GM13977 (cell line): Measurements from ENCODE around the gene NR2C2AP.

Experiments
- DNase-seq: peaks from one replicate; pipeline ENCODE4 v3.0.0; 2012; ENCODE audit warnings: low spot score
- in situ Hi-C: fragments of 300-500 bp; cut with MboI; formaldehyde crosslinking; loops from one replicate; pipeline ENCODE4 v1.12.0; 2022; ENCODE audit warnings: low sequenced_read_pairs, low pct_unique_long_range_greater_than_20kb, mixed read lengths, inconsistent platforms; ENCODE audit not compliant: unreplicated experiment
- TF ChIP-seq, protein P1 (sequence below): IDR thresholded peaks from 2 replicates; pipeline ENCODE4 v1.5.1; 2012; ENCODE audit warnings: mild to moderate bottlenecking, control low read depth; ENCODE audit not compliant: insufficient read depth; ENCODE audit errors: extremely low read depth, missing control alignments

The NR2C2AP gene

DNA sequence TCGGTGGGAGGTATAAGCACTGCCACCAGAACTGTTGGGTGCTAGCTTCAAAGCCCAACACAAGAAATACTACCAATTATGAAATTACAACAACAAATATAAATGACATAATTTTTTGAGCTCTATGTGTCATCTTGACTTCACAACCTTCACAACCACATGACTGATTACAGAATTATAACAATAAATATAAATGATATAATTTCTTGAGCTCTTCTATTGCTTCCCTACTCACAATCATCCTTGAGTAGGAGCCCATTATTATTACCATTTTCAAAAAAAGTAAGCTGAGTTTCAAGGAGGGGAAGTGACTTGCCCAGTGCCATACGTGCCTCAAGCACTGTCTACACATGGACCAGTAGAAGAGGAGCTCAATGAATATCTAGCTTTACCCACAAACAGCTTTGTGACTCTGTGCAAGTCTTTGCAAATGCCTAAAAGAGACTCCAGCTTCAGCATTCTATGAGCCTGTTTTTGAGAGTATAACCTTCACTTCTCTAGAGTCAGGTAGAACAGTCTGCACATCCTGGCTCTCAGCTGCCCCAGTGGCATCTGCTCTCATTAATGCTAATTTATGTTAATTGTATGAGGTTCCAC lies 31.1 kb upstream of the NR2C2AP start:
- TF ChIP-seq, protein P1, sequence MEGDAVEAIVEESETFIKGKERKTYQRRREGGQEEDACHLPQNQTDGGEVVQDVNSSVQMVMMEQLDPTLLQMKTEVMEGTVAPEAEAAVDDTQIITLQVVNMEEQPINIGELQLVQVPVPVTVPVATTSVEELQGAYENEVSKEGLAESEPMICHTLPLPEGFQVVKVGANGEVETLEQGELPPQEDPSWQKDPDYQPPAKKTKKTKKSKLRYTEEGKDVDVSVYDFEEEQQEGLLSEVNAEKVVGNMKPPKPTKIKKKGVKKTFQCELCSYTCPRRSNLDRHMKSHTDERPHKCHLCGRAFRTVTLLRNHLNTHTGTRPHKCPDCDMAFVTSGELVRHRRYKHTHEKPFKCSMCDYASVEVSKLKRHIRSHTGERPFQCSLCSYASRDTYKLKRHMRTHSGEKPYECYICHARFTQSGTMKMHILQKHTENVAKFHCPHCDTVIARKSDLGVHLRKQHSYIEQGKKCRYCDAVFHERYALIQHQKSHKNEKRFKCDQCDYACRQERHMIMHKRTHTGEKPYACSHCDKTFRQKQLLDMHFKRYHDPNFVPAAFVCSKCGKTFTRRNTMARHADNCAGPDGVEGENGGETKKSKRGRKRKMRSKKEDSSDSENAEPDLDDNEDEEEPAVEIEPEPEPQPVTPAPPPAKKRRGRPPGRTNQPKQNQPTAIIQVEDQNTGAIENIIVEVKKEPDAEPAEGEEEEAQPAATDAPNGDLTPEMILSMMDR: no peak
- in situ Hi-C loops: no loop called here
- no peak for DNase-seq

- in situ Hi-C loops: no loop called here
- no peak for DNase-seq
- TF ChIP-seq, protein P1: no peak
These were observed 29.1 kb upstream of the NR2C2AP start for GRCh38 chr19:19232261-19232721.

DNA sequence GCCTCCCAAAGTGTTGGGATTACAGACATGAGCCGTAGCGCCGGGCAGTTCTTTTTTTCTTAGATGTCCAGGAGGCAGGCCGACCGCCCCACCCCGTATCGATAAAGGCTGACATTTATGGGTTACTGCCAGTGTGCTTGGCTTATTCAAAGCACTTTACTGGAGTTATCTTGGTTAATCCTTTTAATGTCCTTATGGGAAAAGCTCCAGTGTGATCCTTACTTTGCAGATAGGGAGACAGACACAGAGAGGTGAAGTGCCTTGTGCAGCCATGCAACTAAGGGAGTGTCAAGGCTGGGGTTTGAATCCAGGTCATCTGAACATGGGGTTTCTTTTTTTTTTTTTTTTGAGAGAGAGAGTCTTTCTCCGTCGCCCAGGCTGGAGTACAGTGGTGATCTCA lies 27.8 kb upstream of the NR2C2AP start:
- in situ Hi-C loops: no loop called here
- TF ChIP-seq, protein P1: no peak
- DNase-seq: no peak

GRCh38 chr19:19229701-19230100 lies 26.5 kb upstream of the NR2C2AP start:
- TF ChIP-seq, protein P1: no peak
- no peak for DNase-seq
- in situ Hi-C loops: no loop called here

- in situ Hi-C loops: no loop called here
- TF ChIP-seq, protein P1: no peak
- DNase-seq: no peak
These were observed 24.0 kb upstream of the NR2C2AP start for GRCh38 chr19:19227217-19227616.

DNA sequence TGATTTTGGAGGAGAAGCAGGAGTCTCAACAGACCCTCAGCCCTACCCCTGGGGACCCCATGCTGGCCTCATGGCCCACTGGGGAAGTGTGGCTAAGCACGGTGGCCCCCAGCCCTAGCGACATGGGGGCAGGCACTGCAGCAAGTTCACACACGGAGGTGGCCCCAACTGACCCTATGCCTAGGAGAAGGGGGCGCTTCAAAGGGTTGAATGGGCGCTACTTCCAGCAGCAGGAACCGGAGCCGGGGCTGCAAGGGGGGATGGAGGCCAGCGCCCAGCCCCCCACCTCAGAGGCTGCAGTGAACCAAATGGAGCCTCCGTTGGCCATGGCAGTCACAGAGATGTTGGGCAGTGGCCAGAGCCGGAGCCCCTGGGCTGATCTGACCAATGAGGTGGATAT lies 23.4 kb upstream of the NR2C2AP start:
- TF ChIP-seq, protein P1: no peak
- DNase-seq: no peak
- in situ Hi-C loops: no loop called here
